KOPT-K1 (cell line): Measurements from ENCODE around the gene FLT1.
A peak's percentile ranks its signal among the peaks of the same experiment; 100 is the strongest.

ENCODE experiments used
- H3K27ac ChIP-seq: fragments of 200-600 bp; sonication (generic); 2 replicates; pipeline ENCODE4 v1.5.1; 2016; ENCODE audit warnings: antibody characterized with exemption, mild to moderate bottlenecking, low read depth, low read length; ENCODE audit not compliant: poor library complexity, severe bottlenecking
- H3K36me3 ChIP-seq: fragments of 200-600 bp; sonication (generic); 2 replicates; pipeline ENCODE4 v1.5.1; 2017; ENCODE audit warnings: antibody characterized with exemption, mild to moderate bottlenecking, low read length, moderate library complexity; ENCODE audit not compliant: insufficient read depth
- H3K9me3 ChIP-seq: fragments of 200-600 bp; sonication (generic); 2 replicates; pipeline ENCODE4 v1.5.1; 2017; ENCODE audit warnings: antibody characterized with exemption, low read length, mild to moderate bottlenecking; ENCODE audit not compliant: insufficient read depth, poor library complexity, severe bottlenecking

FLT1 gene

DNA sequence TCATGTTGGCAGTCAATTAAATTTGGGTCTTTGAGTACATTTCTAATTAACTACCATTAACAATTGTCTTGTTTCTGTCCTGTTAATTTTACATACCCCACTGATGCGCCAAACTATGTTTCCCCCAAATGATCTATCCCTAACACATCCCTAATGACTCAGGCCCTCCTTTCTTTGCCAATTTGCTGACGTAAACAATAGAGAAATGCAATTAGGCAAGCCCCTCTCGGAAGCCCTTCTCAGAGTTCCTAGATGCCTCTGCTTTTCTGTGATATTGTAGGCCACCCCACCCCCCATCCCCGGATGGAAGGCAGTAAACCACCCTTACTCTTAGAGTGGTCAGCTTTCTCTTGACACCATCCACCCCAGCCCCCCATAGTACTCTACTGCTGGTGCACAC lies 74.2 kb downstream of the FLT1 start:
- no peaks in the 10 kb centered on the region for H3K9me3 ChIP-seq
- no peaks in the 10 kb centered on the region; the same call in 1 of the 2 replicates for H3K36me3 ChIP-seq
- no peak overlapping the region for H3K27ac ChIP-seq

DNA sequence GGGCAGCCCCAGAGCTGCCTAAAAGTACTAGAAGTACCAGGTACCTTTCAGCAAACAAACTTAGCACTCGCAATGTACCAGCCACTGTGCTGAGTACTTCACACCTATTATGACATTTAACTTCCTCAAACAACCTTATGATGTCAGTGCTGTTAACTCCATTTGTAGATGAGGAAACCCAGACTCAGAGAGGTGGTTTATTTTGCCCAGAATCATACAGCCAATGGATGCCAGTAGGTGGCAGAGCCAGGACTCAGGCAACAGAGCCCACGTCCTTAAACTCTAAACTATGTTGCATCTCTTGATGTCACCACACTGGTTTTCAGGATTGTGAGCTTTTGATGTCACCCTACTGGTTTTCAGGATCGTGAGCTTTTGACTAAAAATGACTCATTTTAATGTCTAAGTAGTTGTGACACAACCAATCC lies 78.9 kb downstream of the FLT1 start:
- no peaks in the 10 kb centered on the region for H3K36me3 ChIP-seq
- H3K27ac ChIP-seq: no peak overlapping the region
- no peaks in the 10 kb centered on the region for H3K9me3 ChIP-seq

DNA sequence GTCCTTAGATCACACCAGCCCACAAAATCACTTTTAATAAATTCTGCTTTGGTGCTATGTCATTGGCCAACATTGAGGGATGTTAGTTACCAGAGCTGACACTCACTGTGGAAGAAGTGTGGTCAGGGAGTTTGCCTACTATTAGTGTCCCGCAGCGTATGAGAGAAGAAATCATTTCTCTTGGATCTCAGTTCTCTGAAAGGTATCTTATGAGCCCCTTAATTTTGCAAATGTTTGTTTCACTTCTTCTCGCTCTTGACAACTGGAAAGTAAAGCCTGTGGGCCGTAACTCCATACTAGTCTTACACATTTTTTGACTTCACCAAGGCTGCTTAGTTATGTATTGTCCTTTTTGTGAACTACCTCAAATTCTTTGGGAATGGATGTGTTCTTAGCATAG lies 80.9 kb downstream of the FLT1 start:
- H3K9me3 ChIP-seq: no peaks in the 10 kb centered on the region

DNA sequence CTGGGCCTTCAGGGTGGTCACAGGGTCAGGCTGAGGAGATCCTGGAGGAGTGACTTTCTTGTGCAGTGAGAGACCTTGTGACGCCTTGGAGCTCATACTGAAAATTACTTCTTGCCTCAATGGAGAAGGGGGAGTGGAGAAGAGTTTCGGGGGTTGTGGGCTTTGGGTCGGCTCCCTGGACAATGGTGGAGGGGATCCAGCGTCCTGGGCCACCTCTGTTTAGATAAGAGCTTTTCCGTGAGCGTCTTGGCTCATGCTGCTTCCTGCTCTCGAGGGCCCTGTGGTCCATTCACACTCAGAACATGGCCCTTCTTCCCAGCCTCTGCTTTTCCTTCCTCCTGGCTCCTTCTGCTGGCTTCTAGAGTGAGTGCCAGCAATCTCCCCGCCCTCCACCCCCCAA lies 81.9 kb downstream of the FLT1 start:
- no peaks in the 10 kb centered on the region for H3K36me3 ChIP-seq
- H3K9me3 ChIP-seq: no peaks in the 10 kb centered on the region
- no peak overlapping the region for H3K27ac ChIP-seq

More for the DNA sequence above, 80.9 kb downstream of the FLT1 start:
- no peaks in the 10 kb centered on the region for H3K36me3 ChIP-seq
- H3K27ac ChIP-seq: no peak overlapping the region

DNA sequence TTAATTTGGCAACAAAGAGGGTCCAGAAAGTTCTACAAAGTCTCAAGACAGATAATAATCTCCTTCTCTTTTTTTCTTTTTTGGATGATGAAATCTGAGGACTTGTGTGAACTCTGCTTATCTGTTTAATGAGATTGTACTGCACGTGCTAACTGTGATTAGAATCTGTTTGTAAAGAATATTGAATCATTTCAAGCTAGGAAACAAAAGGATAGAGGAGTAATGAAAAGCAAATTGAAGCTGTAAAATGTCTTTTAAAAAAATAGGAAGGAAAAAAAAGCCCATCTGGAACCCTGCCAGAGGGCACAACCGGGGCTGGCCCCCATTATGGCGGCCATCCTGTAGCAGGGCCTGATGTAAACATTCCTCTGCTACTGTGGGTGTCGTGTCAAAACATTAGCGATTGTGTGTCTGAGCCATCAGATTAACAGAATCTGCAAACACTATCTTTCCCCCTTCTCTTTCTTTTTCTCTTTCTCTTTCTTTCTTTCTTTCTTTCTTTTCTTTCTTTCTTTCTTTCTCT lies 83.0 kb downstream of the FLT1 start:
- Histone ChIP-seq H3K9me3 (no peaks in the 10 kb centered on the region), H3K36me3 (no peaks in the 10 kb centered on the region), H3K27ac (no peak overlapping the region)

- H3K27ac ChIP-seq: peak overlapping the region; percentile 66
- H3K36me3 ChIP-seq: peaks cover 3% of the 10 kb centered on the region; the same call in 1 of the 2 replicates
- H3K9me3 ChIP-seq: no peaks in the 10 kb centered on the region
These were observed 84.8 kb downstream of the FLT1 start for GRCh38 chr13:28410096-28410495.

DNA sequence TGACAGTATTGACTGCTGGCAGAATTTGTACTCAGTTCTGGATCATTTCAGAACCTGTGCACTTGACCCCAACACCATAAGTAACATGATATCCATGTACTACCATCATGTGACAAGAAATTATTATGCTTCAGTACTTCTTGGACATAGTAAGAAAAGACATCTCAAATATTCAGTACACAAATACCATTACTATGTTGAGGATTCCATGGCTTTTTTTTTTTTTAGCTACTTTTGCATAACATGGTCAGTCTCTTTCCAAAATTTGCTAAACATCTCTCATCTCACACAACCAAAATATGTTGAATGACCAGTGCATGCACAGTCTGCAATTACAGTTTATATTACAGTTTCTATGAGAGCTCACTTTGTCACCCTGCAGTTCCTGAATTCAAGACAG lies 85.3 kb downstream of the FLT1 start:
- H3K27ac ChIP-seq: peak overlapping the region; percentile 66

DNA sequence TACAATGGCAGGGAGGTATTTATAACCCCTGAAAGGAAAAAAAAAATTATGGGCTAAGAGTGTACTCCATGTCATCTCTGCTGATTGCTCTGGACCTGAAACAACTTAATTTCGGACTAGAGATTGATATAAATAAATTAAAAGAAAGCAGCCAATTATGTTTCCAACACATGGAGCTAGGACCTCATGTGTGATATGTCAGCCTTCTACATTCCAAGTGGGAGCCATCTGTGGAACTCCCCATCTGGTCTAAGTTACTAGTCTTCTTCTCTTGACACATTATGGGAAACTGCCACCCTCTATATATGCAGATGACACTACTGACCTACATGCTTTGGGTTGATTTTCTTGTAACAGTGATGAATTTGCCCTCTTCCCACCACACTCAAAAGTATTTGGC lies 86.1 kb downstream of the FLT1 start:
- Histone ChIP-seq H3K36me3 (peaks cover 5% of the 10 kb centered on the region; the same call in 1 of the 2 replicates), H3K9me3 (no peaks in the 10 kb centered on the region), H3K27ac (peak overlapping the region; percentile 66)

More for the DNA sequence above, 85.3 kb downstream of the FLT1 start:
- no peaks in the 10 kb centered on the region for H3K9me3 ChIP-seq
- peaks cover 5% of the 10 kb centered on the region; the same call in 1 of the 2 replicates for H3K36me3 ChIP-seq

DNA sequence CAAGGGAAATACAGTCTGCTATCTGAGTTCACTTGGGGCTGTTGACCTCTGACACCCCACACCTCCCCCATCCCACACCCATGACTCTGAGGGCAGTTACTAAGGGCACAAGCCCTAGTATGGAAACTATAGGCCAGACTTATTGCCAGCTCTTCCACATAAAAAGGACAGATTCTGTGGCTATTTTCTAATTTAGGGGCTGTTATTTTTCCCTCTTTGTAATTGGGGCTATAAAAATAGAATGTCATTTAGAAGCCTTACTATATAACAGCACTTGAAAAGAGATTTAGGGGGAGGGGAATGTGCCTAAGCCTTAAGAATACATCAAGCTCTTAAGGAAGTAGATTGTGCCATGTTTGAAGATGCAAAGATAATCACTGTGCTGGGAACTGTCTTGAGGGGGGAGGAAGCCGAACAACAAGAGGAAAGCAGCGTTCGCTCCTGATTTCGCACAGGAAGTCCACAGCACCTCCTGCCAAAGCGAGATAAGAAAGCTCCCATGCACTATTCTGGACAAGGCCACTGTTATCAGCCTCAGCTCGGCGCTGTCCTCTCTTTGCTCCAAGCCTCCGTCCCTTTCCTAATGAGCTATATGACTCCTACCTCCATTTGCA lies 86.6 kb downstream of the FLT1 start:
- peak overlapping the region; percentile 66 for H3K27ac ChIP-seq
- H3K9me3 ChIP-seq: no peaks in the 10 kb centered on the region
- H3K36me3 ChIP-seq: peaks cover 5% of the 10 kb centered on the region; the same call in 1 of the 2 replicates

- no peaks in the 10 kb centered on the region for H3K9me3 ChIP-seq
- peaks cover 5% of the 10 kb centered on the region; the same call in 1 of the 2 replicates for H3K36me3 ChIP-seq
- H3K27ac ChIP-seq: no peak overlapping the region
These were observed 88.1 kb downstream of the FLT1 start for GRCh38 chr13:28406733-28407266.

DNA sequence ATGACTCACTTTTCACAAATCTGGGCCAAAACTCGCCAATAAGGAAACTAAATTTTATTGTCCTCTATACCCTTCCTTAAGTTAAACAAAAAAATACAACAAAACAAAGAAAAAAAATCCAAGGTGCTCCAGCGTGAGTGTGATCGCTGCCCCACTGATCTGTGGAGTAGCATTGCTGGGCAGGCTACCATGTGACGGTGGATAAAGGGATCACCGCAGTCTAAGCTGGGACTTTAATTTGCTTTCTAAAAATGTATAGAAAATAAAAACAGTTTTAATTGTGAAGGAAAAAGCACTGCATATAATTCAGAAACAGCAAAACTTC lies 92.9 kb downstream of the FLT1 start:
- Histone ChIP-seq H3K9me3 (no peaks in the 10 kb centered on the region), H3K27ac (no peak overlapping the region), H3K36me3 (peaks cover 5% of the 10 kb centered on the region; the same call in 1 of the 2 replicates)

- Histone ChIP-seq H3K9me3 (no peaks in the 10 kb centered on the region), H3K36me3 (peaks cover 7% of the 10 kb centered on the region; the same call in 1 of the 2 replicates), H3K27ac (no peak overlapping the region)
These were observed 93.4 kb downstream of the FLT1 start for GRCh38 chr13:28401303-28402056.

GRCh38 chr13:28396053-28396452 lies 98.9 kb downstream of the FLT1 start:
- peaks cover 29% of the 10 kb centered on the region; the same call in 1 of the 2 replicates for H3K36me3 ChIP-seq
- no peak overlapping the region for H3K27ac ChIP-seq
- H3K9me3 ChIP-seq: no peaks in the 10 kb centered on the region

DNA sequence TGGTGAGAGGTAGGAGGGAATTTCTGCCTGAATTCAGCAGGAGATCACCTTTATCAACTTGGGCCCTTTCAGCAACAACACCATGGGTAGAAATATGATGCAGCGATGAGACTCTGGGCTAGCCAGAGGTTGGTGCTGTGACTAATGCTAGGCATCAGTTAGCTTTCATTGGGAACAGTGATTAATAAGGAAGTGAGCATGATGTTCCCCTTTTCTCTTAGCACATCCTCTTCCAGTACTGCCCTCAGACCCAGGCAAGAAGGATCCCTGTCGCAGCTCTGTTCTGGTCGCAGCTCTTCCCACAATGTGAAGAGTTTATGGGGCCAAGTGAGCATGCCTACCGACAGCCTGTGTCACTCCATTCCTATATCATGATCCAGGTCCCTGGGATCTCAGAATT lies 100.5 kb downstream of the FLT1 start:
- H3K9me3 ChIP-seq: no peaks in the 10 kb centered on the region
- no peak overlapping the region for H3K27ac ChIP-seq
- H3K36me3 ChIP-seq: peaks cover 34% of the 10 kb centered on the region; the same call in 1 of the 2 replicates

DNA sequence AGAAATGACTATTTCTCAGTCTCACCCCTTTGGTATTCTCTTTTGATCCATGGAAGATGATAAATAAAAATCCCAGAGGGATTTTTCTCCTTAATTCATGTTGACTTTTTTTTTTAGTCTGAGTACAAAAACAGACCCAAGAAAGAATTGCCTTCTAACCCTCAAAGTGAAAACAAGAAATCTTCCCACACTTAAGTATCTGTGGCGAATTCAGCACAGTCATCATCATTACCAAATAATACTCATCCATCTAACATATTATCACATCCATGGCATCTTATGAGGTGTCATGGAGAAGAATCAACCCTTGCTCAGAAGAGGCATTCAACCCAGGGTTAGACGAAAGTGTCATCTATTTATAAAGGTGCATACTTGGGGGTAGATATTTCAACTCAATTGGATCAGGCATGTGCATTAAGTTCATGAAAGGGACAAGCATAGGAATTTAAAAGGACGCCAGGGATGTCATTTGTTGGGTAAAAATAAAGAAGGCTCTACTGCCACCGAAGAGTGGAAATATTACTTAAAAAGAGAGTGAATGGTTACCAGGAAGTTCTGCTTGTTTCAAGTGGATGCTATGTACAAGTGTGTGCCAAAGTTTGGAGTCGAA lies 101.9 kb downstream of the FLT1 start:
- Histone ChIP-seq H3K27ac (no peak overlapping the region), H3K36me3 (peaks cover 38% of the 10 kb centered on the region; the same call in 1 of the 2 replicates), H3K9me3 (no peaks in the 10 kb centered on the region)
